PC-9 (cell line): ENCODE measurements around the gene NUTF2.

ENCODE experiments used
- EZH2 ChIP-seq: fragments of 200-600 bp; sonication (generic); IDR thresholded peaks from 2 replicates; pipeline ENCODE4 v1.8.0; 2017; ENCODE audit warnings: antibody characterized with exemption, low read depth
- TF ChIP-seq, protein P1 (sequence below): fragments of 200-600 bp; sonication (generic); conservative IDR thresholded peaks from 2 replicates; pipeline ENCODE4 v1.6.1; 2017; ENCODE audit warnings: mixed run types, antibody characterized with exemption, mild to moderate bottlenecking, moderate library complexity

DNA sequence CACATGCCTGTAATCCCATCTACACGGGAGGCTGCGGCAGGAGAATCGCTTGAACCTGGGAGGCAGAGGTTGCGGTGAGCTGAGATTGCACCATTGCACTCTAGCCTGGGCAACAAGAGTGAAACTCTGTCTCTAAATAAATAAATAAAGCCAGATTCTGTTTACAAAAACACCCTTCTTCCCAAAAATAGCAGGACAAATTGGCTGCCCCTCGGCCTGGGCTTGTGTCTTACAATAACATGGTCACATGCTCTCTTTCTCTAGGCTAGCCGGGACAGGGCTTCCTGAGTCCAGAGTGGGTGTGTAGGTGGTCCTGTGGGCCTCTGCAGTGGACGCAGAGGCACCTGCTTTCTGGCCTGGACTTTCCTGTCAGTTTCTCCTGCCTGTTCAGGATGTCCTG is 22.9 kb downstream of the NUTF2 start:
- TF ChIP-seq, protein P1, sequence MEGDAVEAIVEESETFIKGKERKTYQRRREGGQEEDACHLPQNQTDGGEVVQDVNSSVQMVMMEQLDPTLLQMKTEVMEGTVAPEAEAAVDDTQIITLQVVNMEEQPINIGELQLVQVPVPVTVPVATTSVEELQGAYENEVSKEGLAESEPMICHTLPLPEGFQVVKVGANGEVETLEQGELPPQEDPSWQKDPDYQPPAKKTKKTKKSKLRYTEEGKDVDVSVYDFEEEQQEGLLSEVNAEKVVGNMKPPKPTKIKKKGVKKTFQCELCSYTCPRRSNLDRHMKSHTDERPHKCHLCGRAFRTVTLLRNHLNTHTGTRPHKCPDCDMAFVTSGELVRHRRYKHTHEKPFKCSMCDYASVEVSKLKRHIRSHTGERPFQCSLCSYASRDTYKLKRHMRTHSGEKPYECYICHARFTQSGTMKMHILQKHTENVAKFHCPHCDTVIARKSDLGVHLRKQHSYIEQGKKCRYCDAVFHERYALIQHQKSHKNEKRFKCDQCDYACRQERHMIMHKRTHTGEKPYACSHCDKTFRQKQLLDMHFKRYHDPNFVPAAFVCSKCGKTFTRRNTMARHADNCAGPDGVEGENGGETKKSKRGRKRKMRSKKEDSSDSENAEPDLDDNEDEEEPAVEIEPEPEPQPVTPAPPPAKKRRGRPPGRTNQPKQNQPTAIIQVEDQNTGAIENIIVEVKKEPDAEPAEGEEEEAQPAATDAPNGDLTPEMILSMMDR, result no peak
- no peak for TF ChIP-seq EZH2
